MV-4-11 (cell line): ENCODE data around the gene RAB31.
"Not testable (repeated sequence)": the region's sequence is repeated elsewhere in the genome, so short reads cannot be mapped to it uniquely, and the experiment has no call there.

Experiments
- DNase-seq: peaks from one replicate; lab custom pipeline; 2025; lab: John Stamatoyannopoulos, UW

RAB31 gene, protein sequence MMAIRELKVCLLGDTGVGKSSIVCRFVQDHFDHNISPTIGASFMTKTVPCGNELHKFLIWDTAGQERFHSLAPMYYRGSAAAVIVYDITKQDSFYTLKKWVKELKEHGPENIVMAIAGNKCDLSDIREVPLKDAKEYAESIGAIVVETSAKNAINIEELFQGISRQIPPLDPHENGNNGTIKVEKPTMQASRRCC

DNA sequence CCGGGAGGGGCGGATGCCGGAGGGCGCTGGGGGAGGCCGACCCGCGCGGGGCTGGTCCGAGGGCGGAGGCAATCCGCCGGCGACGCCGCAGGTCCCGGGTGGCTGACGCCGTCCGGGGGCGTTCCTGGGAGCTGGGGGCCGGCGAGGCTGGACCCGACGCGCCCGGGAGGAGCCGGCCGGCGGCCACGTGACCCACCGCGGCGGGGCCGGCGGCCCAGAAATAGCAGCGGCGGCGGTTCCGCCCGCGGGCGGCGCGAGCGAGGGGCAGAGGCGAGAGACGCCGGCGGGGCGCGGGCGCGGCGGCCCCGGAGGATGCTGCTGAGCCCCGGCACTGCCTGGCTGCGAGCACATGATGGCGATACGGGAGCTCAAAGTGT lies at the start of gene RAB31:
Gene RAB31 (plus strand): TSS at position 245 of the 377 bp plus-strand sequence. CDS start 105 bp downstream, at position 350.
- DNase-seq = peak; percentile 38

DNA sequence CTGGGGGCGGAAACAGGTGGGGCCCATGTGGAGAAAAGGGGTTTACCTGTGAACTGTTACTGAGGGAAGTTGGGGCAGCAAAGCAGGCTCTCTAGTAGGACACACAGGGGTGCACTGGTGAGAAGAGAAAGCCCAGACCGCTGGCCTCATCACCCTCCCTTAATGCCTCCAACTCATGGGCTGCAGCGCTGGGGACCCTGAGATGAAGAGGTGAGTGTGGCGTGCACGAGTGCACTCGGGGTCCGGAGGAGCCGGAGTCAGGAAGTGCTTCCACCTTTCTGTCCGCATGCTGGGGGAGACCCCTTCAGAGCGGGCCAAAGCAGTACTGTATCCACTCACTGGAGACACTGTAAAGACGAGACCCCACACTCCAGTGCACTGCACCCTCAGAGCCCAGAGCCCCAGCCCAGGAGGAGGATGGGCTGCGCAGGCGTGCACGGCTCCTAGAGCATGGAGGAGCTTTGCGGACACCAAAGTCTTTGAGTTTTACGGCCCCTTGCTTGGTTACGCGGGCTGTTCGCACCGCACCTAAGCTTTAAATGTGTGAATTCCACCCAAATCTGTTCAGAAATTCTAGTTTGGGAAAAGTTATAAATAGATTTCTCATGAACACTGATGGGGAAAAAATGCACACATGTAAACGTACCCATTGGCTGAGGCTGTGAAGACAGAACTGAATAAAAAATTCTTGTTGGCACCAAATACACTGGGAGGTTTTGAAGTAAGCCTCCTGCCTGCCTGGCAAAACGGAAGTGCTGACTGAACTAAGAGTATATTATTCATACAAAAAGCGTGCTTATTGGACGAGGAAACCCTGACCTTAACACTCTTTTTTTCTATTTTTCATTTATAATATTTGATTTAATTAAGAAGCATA lies 48.4 kb upstream of the RAB31 start:
- DNase-seq = no peak

GRCh38 chr18:9661564-9661963 lies 46.5 kb upstream of the RAB31 start:
- no peak for DNase-seq

GRCh38 chr18:9663377-9663776 lies 44.7 kb upstream of the RAB31 start:
- no peak for DNase-seq

GRCh38 chr18:9665314-9665713 lies 42.8 kb upstream of the RAB31 start:
- DNase-seq = no peak

- no peak for DNase-seq
Observed at GRCh38 chr18:9666548-9666947, 41.6 kb upstream of the RAB31 start.

GRCh38 chr18:9669016-9669415 lies 39.1 kb upstream of the RAB31 start:
- no peak for DNase-seq

DNA sequence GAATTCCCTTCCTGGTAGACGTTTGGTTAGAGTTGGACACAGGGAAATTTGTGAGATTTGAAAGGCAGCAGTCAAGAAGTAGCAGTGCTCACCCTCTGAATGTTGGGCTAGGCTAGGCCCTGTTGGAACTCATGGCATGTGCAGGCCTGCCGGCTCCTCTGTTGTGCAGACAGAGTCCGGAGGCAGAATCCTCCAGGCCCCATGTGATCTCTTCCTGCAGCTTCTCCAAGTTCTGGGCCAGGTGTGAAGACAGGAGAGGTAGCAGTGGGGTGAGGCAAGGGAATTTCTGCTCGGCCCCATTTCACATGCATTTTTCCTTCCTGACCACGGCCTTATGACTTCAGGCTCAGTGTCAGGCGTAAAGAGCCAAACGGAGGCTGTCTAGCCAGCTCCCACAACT lies 36.9 kb upstream of the RAB31 start:
- no peak for DNase-seq

GRCh38 chr18:9673296-9674251 lies 34.5 kb upstream of the RAB31 start:
- peak; percentile 83 for DNase-seq

- DNase-seq = not testable (repeated sequence)
Observed at GRCh38 chr18:9678216-9678615, 29.9 kb upstream of the RAB31 start.

DNA sequence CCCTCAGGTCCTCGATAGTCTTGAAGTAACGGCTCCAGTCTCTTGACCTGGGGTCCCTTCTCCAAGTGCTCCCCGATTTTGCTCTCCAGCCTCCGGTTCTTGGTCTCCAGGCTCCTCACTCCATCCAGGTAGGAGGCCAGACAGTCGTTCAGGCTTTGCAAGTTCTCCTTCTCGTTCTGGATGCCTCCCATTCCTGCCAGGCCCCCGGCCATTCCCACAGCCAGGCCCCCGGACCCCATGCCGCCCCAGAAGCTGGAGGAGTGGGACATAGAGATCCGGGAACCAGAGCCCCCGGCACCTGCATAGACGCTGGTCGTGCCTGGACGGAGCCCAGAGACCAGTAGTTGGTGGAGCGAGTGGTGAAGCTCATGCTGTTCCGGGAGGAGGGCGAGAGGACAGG lies 29.0 kb upstream of the RAB31 start:
- no peak for DNase-seq

DNA sequence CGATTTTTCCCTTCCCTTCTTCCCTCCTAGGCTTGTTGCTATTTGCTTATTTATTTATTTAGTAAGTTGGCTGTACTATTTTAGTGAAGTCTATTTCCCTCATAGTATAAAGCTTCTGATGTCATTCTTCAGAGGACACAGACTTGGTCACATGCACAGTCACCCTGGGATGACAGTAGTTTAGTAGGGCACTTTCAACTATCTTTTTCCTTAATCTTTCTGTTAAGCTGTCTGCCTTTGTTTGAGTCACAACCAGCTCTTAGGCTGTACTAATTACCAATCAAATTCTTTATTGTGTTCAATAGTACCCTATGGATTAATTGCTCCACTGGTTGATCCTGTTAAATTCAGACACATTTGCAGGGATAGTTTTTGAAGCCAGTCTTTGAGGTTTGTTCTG lies 26.9 kb upstream of the RAB31 start:
- DNase-seq = no peak

GRCh38 chr18:9682572-9682971 lies 25.5 kb upstream of the RAB31 start:
- DNase-seq = no peak

GRCh38 chr18:9683418-9684396 lies 24.4 kb upstream of the RAB31 start:
- peak; percentile 69 for DNase-seq

GRCh38 chr18:9684881-9685614 lies 23.1 kb upstream of the RAB31 start:
- peak; percentile 84 for DNase-seq

DNA sequence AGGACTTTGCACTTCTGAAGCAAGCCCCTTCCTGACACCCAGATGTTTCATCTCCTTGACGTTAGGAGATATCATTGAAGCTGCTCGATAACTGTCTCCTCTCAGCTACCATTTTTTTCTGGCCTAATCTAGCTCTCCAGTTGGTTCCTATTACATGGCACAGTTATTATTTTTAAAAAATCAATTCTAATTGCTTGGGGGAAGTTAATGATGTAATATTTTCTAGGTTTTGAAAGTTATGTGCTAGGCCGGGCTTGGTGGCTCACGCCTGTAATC lies 22.5 kb upstream of the RAB31 start:
- no peak for DNase-seq

DNA sequence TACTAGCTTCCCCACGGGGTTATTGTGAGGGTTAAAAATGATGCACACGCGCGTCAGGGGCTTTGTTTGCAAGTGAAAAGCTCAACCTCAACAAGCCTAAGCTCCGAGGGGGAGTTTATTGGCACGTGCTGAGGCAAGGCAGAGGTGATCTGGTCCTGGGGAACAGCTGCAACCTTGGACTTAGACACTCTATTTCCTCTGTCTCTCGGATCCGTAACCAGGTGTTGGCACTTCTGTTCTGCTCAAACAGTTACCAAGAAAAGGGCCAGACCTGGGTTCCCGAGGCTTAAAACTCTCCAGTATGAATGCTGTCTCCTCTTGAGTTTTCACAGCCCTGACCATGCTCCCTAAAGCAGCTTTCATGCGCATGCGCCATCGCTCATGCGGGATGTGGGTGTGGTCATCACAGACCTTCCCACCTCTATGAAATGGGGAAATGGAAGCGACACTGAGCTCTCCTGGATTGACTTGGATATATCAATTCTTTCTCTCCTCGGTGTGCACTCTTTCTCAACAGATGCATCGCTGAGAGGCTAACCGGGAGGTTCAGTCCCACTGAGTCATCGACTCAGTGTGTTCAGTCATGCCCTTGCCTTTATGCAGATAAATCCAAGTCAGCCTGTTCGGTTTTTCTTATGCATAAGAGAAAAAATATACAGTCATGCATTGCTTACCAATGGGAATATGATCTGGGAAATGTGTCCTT lies 19.9 kb upstream of the RAB31 start:
- peak; percentile 19 for DNase-seq

GRCh38 chr18:9689253-9689652 lies 18.8 kb upstream of the RAB31 start:
- DNase-seq = no peak

GRCh38 chr18:9690418-9691188 lies 17.5 kb upstream of the RAB31 start:
- DNase-seq = no peak
